Activated CD8-positive, alpha-beta T cell treated with anti-CD3 and anti-CD28 coated beads for 36 hours (primary cell): ENCODE data around the gene GLIPR2. TPM values are rescaled to one million over a fixed set of nuclear protein-coding genes. Genes with fewer than 3 reads are reported as not detected.

Experiments
- ATAC-seq: fragments of 200-7000 bp; cut with Tn5 transposase; one replicate; pipeline ENCODE4 v1.10.0; 2021; ENCODE audit warnings: mild to moderate bottlenecking, moderate library complexity
- CTCF ChIA-PET: fragments of 350-600 bp; sonication (Branson Sonifier 250); formaldehyde crosslinking; loops from one replicate; lab custom pipeline; 2021; ENCODE audit warnings: antibody characterized with exemption; lab: Charles Lee
- POLR2A ChIA-PET: fragments of 350-600 bp; sonication (Branson Sonifier 250); formaldehyde crosslinking; loops from one replicate; lab custom pipeline; 2021; ENCODE audit warnings: antibody characterized with exemption; lab: Charles Lee
- DNase-seq: peaks from one replicate; pipeline ENCODE4 v3.0.0-alpha.2; 2020
- H3K27ac Mint-ChIP-seq: one replicate; pipeline ENCODE4 v1.8.0; 2021; ENCODE audit warnings: mild to moderate bottlenecking, mixed read lengths
- H3K27me3 Mint-ChIP-seq: one replicate; pipeline ENCODE4 v1.8.0; 2021; ENCODE audit warnings: mixed read lengths
- H3K36me3 Mint-ChIP-seq: one replicate; pipeline ENCODE4 v1.8.0; 2021; ENCODE audit warnings: low read depth, mixed read lengths
- H3K4me1 Mint-ChIP-seq: one replicate; pipeline ENCODE4 v1.8.0; 2021; ENCODE audit warnings: low read depth, mixed read lengths
- H3K4me3 Mint-ChIP-seq: one replicate; pipeline ENCODE4 v1.8.0; 2021; ENCODE audit warnings: mild to moderate bottlenecking, moderate library complexity, mixed read lengths
- H3K9me3 Mint-ChIP-seq: one replicate; pipeline ENCODE4 v1.8.0; 2021; ENCODE audit warnings: mixed read lengths
- intact Hi-C: fragments of 100-400 bp; cut with micrococcal nuclease; formaldehyde crosslinking; loops from one replicate; pipeline ENCODE4 v1.10.0; 2022
- total RNA-seq, 2 experiments: library from RNA; stranded (reverse); gene quantifications; one replicate each; pipeline ENCODE4 v1.2.3, GENCODE V29; 2021
- TF ChIP-seq, protein P1 (sequence below): fragments of 200-600 bp; IDR thresholded peaks from one replicate; pipeline ENCODE4 v1.8.0; 2022; ENCODE audit warnings: antibody characterized with exemption, mild to moderate bottlenecking

GLIPR2 gene
- total RNA-seq, 2 experiments from 2014 or later = 12.2 to 13.6 TPM

DNA sequence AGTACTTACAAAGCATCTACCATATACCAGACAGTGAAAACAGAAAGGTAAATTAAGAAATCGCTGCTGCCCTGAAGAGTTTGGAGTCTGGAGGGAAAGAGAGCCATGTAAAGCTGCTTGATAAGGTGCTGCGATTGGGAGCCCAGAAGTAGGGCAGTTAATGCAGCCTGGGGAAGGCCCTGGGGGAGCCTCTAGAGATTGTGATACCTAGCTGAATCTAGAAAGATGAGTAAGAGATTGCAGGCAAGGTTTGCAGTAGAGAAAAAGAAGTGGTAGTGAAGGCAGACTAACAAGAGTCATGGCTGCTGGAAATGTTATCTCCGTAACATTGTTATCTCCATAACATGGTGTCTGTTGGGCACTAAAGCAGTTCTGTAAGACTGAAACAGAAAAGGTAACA lies 24.0 kb upstream of the GLIPR2 start:
- Mint-ChIP-seq H3K27ac (no peak overlapping the region), H3K27me3 (no peaks in the 10 kb centered on the region), H3K4me1 (peaks cover 7% of the 10 kb centered on the region), H3K9me3 (no peaks in the 10 kb centered on the region), H3K36me3 (no peaks in the 10 kb centered on the region), H3K4me3 (no peak overlapping the region)
- POLR2A ChIA-PET = no interaction called here
- ATAC-seq (no peak), DNase-seq (no peak)
- intact Hi-C loops = no loop called here
- CTCF ChIA-PET = interaction anchor here (0.6 to 9.5 kb wide), 3 partner anchors 11 to 216 kb away, joined by 3 to 79 read pairs (median 71); no protein-coding TSS in a partner anchor
- TF ChIP-seq, protein P1, sequence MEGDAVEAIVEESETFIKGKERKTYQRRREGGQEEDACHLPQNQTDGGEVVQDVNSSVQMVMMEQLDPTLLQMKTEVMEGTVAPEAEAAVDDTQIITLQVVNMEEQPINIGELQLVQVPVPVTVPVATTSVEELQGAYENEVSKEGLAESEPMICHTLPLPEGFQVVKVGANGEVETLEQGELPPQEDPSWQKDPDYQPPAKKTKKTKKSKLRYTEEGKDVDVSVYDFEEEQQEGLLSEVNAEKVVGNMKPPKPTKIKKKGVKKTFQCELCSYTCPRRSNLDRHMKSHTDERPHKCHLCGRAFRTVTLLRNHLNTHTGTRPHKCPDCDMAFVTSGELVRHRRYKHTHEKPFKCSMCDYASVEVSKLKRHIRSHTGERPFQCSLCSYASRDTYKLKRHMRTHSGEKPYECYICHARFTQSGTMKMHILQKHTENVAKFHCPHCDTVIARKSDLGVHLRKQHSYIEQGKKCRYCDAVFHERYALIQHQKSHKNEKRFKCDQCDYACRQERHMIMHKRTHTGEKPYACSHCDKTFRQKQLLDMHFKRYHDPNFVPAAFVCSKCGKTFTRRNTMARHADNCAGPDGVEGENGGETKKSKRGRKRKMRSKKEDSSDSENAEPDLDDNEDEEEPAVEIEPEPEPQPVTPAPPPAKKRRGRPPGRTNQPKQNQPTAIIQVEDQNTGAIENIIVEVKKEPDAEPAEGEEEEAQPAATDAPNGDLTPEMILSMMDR = no peak

DNA sequence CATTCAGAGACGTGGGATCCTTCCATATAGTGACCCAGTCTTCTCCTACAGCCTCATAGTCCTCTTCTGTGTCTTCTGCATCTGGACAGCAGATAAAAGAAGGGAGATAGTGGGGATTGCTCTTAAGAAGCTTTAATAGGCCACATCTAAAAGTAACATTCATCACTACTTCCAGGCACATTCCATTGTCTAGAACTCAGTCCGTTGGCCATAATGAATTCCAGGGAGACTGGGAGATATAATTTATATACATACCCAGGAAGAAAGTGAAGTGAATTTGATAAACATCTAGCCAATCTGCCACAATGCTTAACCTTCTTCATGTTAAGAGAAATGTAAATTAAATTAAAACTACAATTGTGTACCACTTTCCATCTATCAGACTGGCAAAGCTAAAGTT lies 22.5 kb upstream of the GLIPR2 start:
- H3K9me3 Mint-ChIP-seq = no peaks in the 10 kb centered on the region
- H3K27ac Mint-ChIP-seq = no peak overlapping the region
- ChIA-PET POLR2A (interaction anchor here (0.6 kb wide), 1 partner anchor 107 kb away, joined by 3 read pairs; no protein-coding TSS in a partner anchor), CTCF (interaction anchor here (1.4 to 9.5 kb wide), 6 partner anchors 9 to 76 kb away, joined by 3 to 79 read pairs (median 6); partner anchors contain the start of genes CLTA and GLIPR2)
- H3K27me3 Mint-ChIP-seq = no peaks in the 10 kb centered on the region
- ATAC-seq (no peak), DNase-seq (no peak)
- H3K36me3 Mint-ChIP-seq = no peaks in the 10 kb centered on the region
- no peak overlapping the region for H3K4me3 Mint-ChIP-seq
- H3K4me1 Mint-ChIP-seq = no peaks in the 10 kb centered on the region
- TF ChIP-seq, protein P1 = no peak
- intact Hi-C loops = no loop called here

DNA sequence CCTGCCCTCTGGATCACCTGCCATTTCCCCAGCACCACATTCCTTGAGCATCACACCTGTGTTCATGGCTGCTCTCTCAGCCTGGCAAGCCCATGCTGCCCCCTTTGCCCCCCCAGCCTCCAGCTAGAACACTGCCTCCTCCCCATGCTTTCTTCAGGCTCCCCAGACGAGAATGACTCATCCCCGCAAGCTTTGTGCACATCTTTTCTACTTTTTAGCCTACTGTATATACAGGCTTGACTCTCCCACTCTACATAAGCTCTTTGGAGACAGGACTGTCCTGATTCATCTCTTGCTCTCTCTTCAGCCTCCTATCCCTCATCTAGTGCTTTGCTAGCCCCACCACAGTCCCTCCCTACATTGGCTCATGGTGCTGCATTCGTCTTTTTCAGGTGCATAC lies 19.9 kb upstream of the GLIPR2 start:
- DNase-seq (no peak), ATAC-seq (no peak)
- Mint-ChIP-seq H3K4me1 (no peaks in the 10 kb centered on the region), H3K27ac (no peak overlapping the region), H3K9me3 (no peaks in the 10 kb centered on the region), H3K4me3 (no peak overlapping the region), H3K27me3 (no peaks in the 10 kb centered on the region), H3K36me3 (no peaks in the 10 kb centered on the region)
- CTCF ChIA-PET = interaction anchor here (9.5 kb wide), 1 partner anchor 15 kb away, joined by 79 read pairs; no protein-coding TSS in a partner anchor
- intact Hi-C loops = no loop called here
- POLR2A ChIA-PET = interaction anchor here (1.1 kb wide), 1 partner anchor 162 kb away, joined by 3 read pairs; no protein-coding TSS in a partner anchor
- TF ChIP-seq, protein P1 = no peak

DNA sequence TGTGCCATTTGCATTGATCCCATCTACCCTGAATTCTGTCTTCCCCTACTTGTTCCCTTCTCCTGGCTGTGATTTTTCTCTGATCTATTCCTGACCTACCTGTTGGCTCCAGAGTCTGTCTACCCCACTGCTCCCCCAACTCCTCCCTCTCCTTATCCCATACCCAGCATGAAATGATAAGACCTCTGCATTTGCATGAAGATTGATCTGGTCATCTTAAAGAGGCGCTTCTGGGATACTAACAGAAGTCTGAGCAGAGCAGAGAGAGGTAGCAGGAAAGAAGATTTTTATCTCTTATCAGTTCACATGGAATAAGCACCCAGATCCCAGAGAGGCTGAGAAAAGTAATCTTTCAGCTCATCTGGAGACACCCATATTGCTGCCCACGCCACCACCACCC lies 18.3 kb upstream of the GLIPR2 start:
- TF ChIP-seq, protein P1 = no peak
- intact Hi-C loops = no loop called here
- Mint-ChIP-seq H3K27me3 (no peaks in the 10 kb centered on the region), H3K4me1 (no peaks in the 10 kb centered on the region), H3K4me3 (no peak overlapping the region), H3K27ac (no peak overlapping the region), H3K9me3 (no peaks in the 10 kb centered on the region), H3K36me3 (no peaks in the 10 kb centered on the region)
- DNase-seq (no peak), ATAC-seq (no peak)
- ChIA-PET CTCF (interaction anchor here (0.9 to 9.5 kb wide), 3 partner anchors 16 to 49 kb away, joined by 3 to 79 read pairs (median 4); partner anchors contain the start of gene GLIPR2), POLR2A (interaction anchor here (0.6 to 0.8 kb wide), 2 partner anchors 11 to 22 kb away, joined by 3 read pairs; no protein-coding TSS in a partner anchor)

DNA sequence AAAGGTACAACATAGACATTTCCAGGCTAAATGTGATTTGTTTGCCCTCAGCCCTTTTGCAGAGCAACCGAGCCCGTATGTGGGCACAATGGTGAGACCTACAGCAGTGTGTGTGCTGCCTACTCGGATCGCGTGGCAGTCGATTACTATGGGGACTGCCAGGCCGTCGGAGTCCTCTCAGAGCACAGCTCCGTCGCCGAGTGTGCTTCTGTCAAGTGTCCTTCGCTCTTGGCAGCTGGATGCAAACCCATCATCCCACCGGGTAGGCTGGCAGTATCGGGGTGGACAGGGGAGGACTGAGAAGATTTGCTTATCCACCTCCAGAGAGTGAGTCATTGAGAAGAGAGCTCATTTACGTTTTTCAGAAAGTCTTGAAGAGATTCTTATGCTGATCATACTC lies 17.8 kb upstream of the GLIPR2 start:
- no peaks in the 10 kb centered on the region for H3K9me3 Mint-ChIP-seq
- H3K36me3 Mint-ChIP-seq = no peaks in the 10 kb centered on the region
- H3K4me3 Mint-ChIP-seq = no peak overlapping the region
- no peak for DNase-seq
- H3K27ac Mint-ChIP-seq = no peak overlapping the region
- no peaks in the 10 kb centered on the region for H3K27me3 Mint-ChIP-seq
- H3K4me1 Mint-ChIP-seq = no peaks in the 10 kb centered on the region
- CTCF ChIA-PET = interaction anchor here (0.9 to 9.5 kb wide), 2 partner anchors 17 to 48 kb away, joined by 4 to 79 read pairs; no protein-coding TSS in a partner anchor
- TF ChIP-seq, protein P1 = no peak
- ATAC-seq = no peak
- intact Hi-C loops = no loop called here
- POLR2A ChIA-PET = interaction anchor here (0.6 to 0.8 kb wide), 2 partner anchors 11 to 21 kb away, joined by 3 read pairs; no protein-coding TSS in a partner anchor
